HL-60 (cell line): ENCODE results near the gene SNRPA.

Experiments
- DNase-seq, 2 experiments: peaks; one replicate each; pipeline ENCODE4 v3.0.0-alpha.2; 2010 to 2020; ENCODE audit warnings: low read depth in 1 of 2, low spot score in 1 of 2
- H3K27ac ChIP-seq: fragments of 250-450 bp; sonication (Bioruptor Pico); replicated peaks from 2 replicates; pipeline ENCODE4 v1.5.1; 2020; ENCODE audit warnings: mild to moderate bottlenecking, moderate library complexity
- H3K27me3 ChIP-seq: fragments of 250-450 bp; sonication (Bioruptor Pico); 2 replicates; pipeline ENCODE4 v1.5.1; 2021; ENCODE audit warnings: mild to moderate bottlenecking, moderate library complexity; ENCODE audit not compliant: insufficient read depth, poor library complexity, severe bottlenecking
- H3K4me3 ChIP-seq: replicated peaks from 2 replicates; pipeline ENCODE4 v1.5.1; 2011; ENCODE audit warnings: mild to moderate bottlenecking, control low read depth, low read length; ENCODE audit not compliant: insufficient read depth
- CTCF ChIP-seq: IDR thresholded peaks from one replicate; pipeline ENCODE4 v1.5.1; 2011; ENCODE audit warnings: low read length, control low read depth, inconsistent platforms; ENCODE audit not compliant: insufficient read depth
- GABPA ChIP-seq: IDR thresholded peaks from 2 replicates; pipeline ENCODE4 v1.6.1; 2012; ENCODE audit warnings: low read depth
- POLR2AphosphoS5 ChIP-seq: IDR thresholded peaks from 2 replicates; pipeline ENCODE4 v1.6.1; 2012; ENCODE audit warnings: low read depth
- SPI1 ChIP-seq: IDR thresholded peaks from 2 replicates; pipeline ENCODE4 v1.6.1; 2012; ENCODE audit warnings: low read depth, mild to moderate bottlenecking, borderline replicate concordance
- TF ChIP-seq, protein P1 (sequence below): IDR thresholded peaks from 2 replicates; pipeline ENCODE4 v1.6.1; 2012; ENCODE audit warnings: low read depth; ENCODE audit not compliant: insufficient replicate concordance

SNRPA gene

DNA sequence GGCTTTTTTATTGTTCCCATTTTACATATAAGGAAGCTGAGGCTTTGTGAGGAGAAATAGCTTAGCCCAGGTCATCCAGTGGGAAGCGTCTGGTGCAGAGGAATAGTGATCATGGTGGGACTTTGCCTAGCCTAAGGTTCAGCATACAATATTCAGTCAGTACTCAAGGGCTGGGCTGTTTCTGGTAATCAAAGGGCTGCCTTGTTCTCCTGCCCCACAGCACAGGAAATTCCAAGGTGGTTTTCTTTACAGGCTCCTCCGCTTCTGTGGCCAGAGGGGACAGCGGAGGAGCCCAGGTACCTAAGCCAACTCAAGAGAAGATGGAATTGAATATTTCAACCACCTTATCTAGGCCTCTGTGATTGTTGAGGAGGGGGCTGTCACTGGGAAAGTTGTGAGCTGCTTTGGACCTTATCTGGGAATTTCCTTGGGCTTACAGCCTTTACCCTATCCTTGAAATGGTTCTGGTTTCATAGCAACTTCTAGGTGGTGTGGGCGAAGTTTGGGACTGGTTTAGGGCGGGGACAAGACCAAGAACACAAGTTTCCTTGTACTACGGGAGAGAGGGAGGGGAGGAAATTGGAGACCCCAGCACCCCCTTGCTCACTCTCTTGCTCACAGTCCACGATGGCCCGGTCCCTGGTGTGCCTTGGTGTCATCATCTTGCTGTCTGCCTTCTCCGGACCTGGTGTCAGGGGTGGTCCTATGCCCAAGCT, 24.1 kb downstream of the SNRPA start, which contains the start of gene MIA:
Gene MIA, plus strand, starts transcription at position 606 of the 716 bp plus-strand sequence. Its CDS starts 22 bp downstream, at position 628.
- DNase-seq: no peak
- Histone ChIP-seq H3K27me3 (no peaks in the 10 kb centered on the region), H3K4me3 (no peak within 1 kb of the TSS), H3K27ac (no peak within 1 kb of the TSS)
- TF ChIP-seq SPI1 (no peak), GABPA (no peak), POLR2AphosphoS5 (no peak), CTCF (no peak)
- TF ChIP-seq, protein P1, sequence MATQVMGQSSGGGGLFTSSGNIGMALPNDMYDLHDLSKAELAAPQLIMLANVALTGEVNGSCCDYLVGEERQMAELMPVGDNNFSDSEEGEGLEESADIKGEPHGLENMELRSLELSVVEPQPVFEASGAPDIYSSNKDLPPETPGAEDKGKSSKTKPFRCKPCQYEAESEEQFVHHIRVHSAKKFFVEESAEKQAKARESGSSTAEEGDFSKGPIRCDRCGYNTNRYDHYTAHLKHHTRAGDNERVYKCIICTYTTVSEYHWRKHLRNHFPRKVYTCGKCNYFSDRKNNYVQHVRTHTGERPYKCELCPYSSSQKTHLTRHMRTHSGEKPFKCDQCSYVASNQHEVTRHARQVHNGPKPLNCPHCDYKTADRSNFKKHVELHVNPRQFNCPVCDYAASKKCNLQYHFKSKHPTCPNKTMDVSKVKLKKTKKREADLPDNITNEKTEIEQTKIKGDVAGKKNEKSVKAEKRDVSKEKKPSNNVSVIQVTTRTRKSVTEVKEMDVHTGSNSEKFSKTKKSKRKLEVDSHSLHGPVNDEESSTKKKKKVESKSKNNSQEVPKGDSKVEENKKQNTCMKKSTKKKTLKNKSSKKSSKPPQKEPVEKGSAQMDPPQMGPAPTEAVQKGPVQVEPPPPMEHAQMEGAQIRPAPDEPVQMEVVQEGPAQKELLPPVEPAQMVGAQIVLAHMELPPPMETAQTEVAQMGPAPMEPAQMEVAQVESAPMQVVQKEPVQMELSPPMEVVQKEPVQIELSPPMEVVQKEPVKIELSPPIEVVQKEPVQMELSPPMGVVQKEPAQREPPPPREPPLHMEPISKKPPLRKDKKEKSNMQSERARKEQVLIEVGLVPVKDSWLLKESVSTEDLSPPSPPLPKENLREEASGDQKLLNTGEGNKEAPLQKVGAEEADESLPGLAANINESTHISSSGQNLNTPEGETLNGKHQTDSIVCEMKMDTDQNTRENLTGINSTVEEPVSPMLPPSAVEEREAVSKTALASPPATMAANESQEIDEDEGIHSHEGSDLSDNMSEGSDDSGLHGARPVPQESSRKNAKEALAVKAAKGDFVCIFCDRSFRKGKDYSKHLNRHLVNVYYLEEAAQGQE: no peak

DNA sequence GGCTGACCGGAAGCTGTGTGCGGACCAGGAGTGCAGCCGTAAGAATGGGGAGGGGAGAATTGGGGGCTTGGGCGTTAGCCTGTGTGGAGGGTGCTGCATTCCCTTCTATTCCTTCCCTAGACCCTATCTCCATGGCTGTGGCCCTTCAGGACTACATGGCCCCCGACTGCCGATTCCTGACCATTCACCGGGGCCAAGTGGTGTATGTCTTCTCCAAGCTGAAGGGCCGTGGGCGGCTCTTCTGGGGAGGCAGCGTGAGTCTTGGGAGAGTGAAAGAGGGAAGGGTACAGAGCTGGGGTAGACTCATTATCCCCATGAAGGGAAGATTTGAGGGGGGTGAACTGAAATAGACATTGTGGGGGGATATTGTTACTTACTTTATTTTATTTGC, 24.6 kb downstream of the SNRPA start:
- H3K27me3 ChIP-seq: no peaks in the 10 kb centered on the region
- no peak for DNase-seq
- H3K27ac ChIP-seq: no peak overlapping the region
- H3K4me3 ChIP-seq: no peak overlapping the region
- no peak for TF ChIP-seq SPI1
- TF ChIP-seq GABPA: no peak
- TF ChIP-seq, protein P1: no peak
- no peak for TF ChIP-seq POLR2AphosphoS5
- TF ChIP-seq CTCF: no peak

DNA sequence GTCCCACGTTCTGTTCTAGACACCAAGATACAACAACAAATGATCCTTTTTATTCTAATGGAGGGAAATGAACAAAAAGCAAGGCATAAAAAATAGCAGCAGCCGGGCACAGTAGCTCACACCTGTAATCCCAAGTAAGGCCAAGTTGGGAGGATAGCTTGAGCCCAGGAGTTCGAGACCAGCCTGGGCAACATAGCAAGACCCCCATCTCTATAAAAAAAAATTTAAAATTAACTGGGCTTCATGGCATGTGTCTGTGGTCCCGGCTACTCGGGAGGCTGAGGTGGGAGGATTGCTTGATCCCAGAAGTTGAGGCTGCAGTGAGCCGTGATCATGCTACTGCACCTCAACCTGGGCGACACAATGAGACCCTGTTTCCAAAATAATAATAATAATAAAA, 25.4 kb downstream of the SNRPA start:
- no peak for DNase-seq
- H3K27ac ChIP-seq: no peak overlapping the region
- no peaks in the 10 kb centered on the region for H3K27me3 ChIP-seq
- H3K4me3 ChIP-seq: no peak overlapping the region
- TF ChIP-seq GABPA (no peak), SPI1 (no peak), POLR2AphosphoS5 (no peak), CTCF (no peak)
- TF ChIP-seq, protein P1: no peak
